GM23338 (cell line): ENCODE data around the gene MOCOS.

Experiments
- CREB1 ChIP-seq: fragments of 250-450 bp; sonication (Bioruptor Pico); IDR thresholded peaks from 2 replicates; pipeline ENCODE4 v1.5.0; 2020; ENCODE audit warnings: low read depth, mild to moderate bottlenecking, moderate library complexity
- EZH2 ChIP-seq: fragments of 200-600 bp; sonication (generic); IDR thresholded peaks from one replicate; pipeline ENCODE4 v1.8.0; 2017; ENCODE audit warnings: antibody characterized with exemption, mild to moderate bottlenecking, low read depth; ENCODE audit not compliant: unreplicated experiment
- EZH2phosphoT487 ChIP-seq: fragments of 200-600 bp; sonication (generic); IDR thresholded peaks from one replicate; pipeline ENCODE4 v1.8.1; 2018; ENCODE audit warnings: antibody characterized with exemption; ENCODE audit not compliant: unreplicated experiment
- JUNB ChIP-seq: IDR thresholded peaks from one replicate; pipeline ENCODE4 v1.6.1; 2016; ENCODE audit warnings: antibody characterized with exemption; ENCODE audit not compliant: unreplicated experiment
- NANOG ChIP-seq: IDR thresholded peaks from 2 replicates; pipeline ENCODE4 v1.6.1; 2016; ENCODE audit warnings: antibody characterized with exemption, borderline replicate concordance
- POLR2AphosphoS5 ChIP-seq: IDR thresholded peaks from 2 replicates; pipeline ENCODE4 v1.6.1; 2016; ENCODE audit warnings: antibody characterized with exemption, low read depth
- REST ChIP-seq: IDR thresholded peaks from one replicate; pipeline ENCODE4 v1.6.1; 2018; ENCODE audit warnings: antibody characterized with exemption; ENCODE audit not compliant: unreplicated experiment
- STAT1 ChIP-seq: IDR thresholded peaks from one replicate; pipeline ENCODE4 v1.6.1; 2016; ENCODE audit warnings: antibody characterized with exemption; ENCODE audit not compliant: unreplicated experiment
- ZNF114 ChIP-seq: fragments of 250-450 bp; sonication (Bioruptor Pico); IDR thresholded peaks from 2 replicates; pipeline ENCODE4 v1.5.0; 2020; ENCODE audit warnings: mild to moderate bottlenecking, moderate library complexity
- TF ChIP-seq, protein P1 (sequence below), 2 experiments: fragments of 200-600 bp in 1 of 2; sonication (generic) in 1 of 2; conservative IDR thresholded peaks; 2 replicates each; pipeline versions ENCODE4 v1.5.1 to v1.6.1; 2016 to 2017; ENCODE audit warnings: antibody characterized with exemption in 2 of 2, low read depth in 2 of 2, mild to moderate bottlenecking in 2 of 2, moderate library complexity in 1 of 2
- TF ChIP-seq, protein P2 (sequence below): IDR thresholded peaks from 2 replicates; pipeline ENCODE4 v1.6.1; 2016; ENCODE audit warnings: antibody characterized with exemption

DNA sequence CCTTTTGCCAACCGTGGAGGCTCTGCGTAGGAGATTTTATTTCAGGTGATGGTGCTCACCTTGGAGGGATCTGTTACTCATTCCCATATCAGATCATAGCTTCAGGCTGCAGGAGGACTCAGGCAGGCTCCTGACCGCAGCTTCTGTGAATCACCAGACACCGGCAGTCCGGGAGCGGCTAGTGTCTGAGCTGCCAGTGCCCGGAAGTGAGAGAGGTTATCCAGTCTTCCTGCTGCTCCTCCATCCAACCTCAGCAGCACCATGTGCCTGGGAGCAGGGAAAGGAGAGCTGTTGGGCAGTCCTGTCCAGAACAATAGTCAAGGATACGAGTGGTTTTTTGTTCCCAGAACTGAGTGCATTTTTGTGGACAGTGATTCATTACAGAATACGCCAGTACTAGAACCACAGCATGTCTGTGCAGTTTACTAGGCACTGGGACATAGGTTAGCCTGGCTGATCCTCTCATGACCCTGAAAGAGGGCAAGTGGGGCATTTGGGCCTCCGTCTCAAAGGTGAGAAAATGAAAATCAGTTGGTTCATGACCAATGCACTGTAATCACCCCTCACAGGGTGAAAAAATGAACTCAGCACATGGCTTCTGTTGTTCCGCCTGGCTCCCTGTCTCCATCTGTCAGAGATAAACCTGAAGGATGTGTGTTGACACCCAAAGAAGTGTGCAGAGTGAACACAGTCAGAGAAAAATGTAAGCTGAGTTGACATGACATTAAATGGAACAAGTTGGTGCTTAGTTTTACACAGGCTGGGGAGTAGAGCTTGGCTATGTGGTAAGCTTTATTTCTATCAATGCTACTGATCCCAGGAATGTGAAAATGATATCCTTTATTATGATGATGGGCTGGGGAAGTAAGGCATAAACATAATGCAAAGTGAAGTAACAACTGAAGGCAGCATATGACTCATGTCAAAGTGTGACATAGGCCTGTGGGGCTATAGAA, 122.4 kb downstream of the MOCOS start:
- TF ChIP-seq, protein P1, sequence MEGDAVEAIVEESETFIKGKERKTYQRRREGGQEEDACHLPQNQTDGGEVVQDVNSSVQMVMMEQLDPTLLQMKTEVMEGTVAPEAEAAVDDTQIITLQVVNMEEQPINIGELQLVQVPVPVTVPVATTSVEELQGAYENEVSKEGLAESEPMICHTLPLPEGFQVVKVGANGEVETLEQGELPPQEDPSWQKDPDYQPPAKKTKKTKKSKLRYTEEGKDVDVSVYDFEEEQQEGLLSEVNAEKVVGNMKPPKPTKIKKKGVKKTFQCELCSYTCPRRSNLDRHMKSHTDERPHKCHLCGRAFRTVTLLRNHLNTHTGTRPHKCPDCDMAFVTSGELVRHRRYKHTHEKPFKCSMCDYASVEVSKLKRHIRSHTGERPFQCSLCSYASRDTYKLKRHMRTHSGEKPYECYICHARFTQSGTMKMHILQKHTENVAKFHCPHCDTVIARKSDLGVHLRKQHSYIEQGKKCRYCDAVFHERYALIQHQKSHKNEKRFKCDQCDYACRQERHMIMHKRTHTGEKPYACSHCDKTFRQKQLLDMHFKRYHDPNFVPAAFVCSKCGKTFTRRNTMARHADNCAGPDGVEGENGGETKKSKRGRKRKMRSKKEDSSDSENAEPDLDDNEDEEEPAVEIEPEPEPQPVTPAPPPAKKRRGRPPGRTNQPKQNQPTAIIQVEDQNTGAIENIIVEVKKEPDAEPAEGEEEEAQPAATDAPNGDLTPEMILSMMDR (conservative IDR thresholded peaks at IDR 0.05; ENCODE audit: low read depth in 2 of 2), result no peak
- no peak for TF ChIP-seq EZH2
- no peak for TF ChIP-seq REST
- TF ChIP-seq EZH2phosphoT487, result no peak
- TF ChIP-seq POLR2AphosphoS5, result no peak
- TF ChIP-seq STAT1, result no peak
- TF ChIP-seq CREB1, result no peak
- no peak for TF ChIP-seq NANOG
- no peak for TF ChIP-seq ZNF114 (CRISPR knock-in tag)
- TF ChIP-seq, protein P2, sequence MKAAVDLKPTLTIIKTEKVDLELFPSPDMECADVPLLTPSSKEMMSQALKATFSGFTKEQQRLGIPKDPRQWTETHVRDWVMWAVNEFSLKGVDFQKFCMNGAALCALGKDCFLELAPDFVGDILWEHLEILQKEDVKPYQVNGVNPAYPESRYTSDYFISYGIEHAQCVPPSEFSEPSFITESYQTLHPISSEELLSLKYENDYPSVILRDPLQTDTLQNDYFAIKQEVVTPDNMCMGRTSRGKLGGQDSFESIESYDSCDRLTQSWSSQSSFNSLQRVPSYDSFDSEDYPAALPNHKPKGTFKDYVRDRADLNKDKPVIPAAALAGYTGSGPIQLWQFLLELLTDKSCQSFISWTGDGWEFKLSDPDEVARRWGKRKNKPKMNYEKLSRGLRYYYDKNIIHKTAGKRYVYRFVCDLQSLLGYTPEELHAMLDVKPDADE, result no peak
- no peak for TF ChIP-seq JUNB
